Measurements from ENCODE around the gene FAM216A.
"Not testable (repeated sequence)": the region's sequence is repeated elsewhere in the genome, so short reads cannot be mapped to it uniquely, and the experiment has no call there.

Gene FAM216A

DNA sequence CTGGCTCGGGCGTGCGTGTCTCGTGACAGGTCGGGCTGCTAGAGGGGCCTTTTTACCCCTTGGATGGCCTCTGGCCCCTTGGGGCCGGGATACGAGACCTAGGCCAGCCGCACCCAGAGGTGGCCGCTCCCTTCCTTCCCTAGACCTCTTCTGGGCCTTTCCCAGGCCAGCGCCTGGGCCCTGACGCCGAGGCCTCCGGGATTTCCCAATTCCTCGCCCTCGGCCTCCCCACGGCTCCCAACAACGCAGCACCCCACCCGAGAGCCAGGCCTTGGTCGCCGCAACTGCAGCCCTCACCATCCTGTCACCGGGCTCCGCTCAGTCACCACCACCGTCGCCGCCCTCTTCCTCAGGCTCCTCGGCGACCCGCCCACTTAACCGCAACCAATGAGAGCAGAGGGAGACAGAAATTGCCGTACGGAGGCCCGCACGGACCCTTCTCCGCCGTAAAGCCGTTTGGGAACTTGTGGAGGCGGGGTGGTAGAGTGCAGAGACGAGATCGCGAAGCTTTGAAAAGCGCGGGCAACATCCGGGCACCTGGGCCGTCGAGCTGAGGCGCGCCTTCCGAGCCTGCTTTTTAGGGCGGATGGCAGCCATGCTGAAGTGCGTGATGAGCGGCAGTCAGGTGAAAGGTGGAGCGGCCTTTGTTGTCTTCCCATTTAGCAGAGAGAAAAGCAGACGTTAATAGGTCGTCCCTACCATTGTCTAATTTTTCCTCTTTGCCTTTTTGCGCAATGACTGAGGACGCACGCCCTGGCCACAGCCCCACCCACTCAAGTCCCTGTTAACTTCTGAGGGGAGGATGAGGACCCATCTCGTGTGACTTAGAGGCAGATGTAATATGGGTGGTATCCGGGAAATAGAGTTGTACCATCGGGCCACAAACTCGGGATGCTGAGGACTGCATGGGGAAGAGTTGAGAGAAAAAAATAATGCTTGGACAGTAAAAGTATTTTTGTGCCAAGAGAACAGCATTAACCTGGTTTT lies 33.4 kb downstream of the FAM216A start, which contains the start of the genes RAD9B and VPS29:
Gene RAD9B, plus strand, starts transcription at position 580 of the 987 bp plus-strand sequence. Its CDS starts 7 bp downstream, at position 587.
Gene VPS29, minus strand, starts transcription at position 360 of the 987 bp plus-strand sequence. Its CDS starts 60 bp downstream, at position 300.
- peak; percentile 99 for DNase-seq

DNA sequence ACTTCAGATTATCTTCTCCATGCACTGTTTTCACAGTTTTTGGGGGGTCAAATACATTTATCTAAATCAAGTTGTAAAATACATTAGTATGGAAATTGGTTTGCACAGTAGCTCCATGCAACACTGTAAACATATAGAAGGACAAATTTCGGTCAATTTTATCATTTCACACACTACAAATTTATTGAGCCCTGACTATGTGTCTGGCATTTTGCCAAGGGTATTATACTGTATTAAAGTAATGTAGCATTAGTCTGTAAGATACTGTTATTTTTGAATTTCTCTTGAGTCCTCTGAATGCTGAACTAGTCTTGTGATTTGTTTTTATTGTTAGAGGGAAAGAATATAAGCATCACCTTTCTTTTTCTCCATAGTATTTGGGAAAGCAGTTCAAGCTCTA lies 34.8 kb downstream of the FAM216A start:
- DNase-seq = no peak

DNA sequence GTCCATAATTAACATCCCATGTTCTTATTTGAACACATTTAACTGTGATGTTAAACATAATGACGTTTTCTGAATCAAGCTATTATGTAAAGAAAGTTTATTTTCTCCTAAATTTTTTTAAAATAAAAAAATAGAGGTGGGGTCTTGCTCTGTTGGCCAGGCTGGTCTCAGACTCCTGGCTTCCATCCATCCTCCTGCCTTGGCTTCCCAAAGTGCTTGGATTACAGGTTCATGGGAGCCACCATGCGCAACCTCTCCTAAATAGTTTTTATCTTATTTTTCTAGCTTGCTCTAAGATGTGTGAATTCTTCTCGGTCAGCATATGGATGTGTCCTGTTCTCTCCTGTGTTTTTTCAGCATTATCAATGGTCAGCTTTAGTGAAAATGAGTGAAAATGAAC lies 36.7 kb downstream of the FAM216A start:
- no peak for DNase-seq

- DNase-seq = no peak
Observed at GRCh38 chr12:110508071-110508586, 39.5 kb downstream of the FAM216A start.

DNA sequence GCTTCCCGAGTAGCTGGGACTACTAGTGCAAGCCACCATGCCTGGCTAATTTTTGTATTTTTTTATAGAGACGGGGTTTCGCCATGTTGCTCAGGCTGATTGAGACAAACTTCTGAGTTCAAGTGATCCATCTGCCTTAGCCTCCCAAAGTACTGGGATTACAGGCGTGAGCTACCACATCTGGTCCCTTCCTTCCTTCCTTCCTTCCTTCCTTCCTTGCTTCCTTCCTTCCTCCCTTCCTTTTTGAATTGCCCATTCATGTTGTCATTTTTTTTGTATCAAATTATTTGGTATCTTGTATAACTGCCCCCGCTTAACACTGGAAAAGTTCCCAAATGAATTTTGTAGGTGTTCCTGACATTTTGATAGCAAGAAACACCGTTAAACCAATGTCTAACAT lies 45.2 kb downstream of the FAM216A start:
- no peak for DNase-seq

GRCh38 chr12:110514363-110514762 lies 45.7 kb downstream of the FAM216A start:
- DNase-seq = no peak

DNA sequence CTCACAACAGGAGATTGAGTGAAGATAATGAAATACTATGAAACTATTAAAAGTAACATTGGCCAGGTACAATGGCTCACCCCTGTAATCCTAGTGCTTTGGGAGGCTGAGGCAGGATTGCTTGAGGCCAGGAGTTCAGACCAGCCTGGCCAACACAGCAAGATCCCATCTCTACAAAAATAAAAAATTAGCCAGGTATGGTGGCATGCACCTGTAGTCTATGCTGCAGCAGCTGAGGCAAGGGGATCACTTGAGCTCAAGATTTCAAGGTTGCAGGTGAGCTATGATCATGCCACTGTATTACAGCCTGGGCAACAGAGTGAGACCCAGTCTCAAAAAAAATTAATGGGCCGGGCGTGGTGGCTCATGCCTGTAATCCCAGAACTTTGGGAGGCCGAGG lies 48.4 kb downstream of the FAM216A start:
- no peak for DNase-seq

DNA sequence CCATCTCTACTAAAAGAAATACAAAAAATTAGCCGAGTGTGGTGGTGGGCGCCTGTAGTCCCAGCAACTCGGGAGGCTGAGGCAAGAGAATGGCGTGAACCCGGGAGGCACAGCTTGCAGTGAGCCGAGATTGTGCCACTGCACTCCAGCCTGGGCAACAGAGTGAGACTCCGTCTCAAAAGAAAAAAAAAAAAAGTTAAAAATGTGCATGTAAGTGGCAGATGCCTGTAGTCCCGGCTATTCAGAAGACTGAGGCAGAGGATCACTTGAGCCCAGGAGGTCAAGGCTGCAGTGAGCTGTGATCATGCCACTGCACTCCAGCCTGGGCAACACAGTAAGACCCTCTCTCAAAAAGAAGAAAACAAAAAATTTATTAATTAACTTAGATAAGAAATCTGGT lies 49.4 kb downstream of the FAM216A start:
- DNase-seq = not testable (repeated sequence)

DNA sequence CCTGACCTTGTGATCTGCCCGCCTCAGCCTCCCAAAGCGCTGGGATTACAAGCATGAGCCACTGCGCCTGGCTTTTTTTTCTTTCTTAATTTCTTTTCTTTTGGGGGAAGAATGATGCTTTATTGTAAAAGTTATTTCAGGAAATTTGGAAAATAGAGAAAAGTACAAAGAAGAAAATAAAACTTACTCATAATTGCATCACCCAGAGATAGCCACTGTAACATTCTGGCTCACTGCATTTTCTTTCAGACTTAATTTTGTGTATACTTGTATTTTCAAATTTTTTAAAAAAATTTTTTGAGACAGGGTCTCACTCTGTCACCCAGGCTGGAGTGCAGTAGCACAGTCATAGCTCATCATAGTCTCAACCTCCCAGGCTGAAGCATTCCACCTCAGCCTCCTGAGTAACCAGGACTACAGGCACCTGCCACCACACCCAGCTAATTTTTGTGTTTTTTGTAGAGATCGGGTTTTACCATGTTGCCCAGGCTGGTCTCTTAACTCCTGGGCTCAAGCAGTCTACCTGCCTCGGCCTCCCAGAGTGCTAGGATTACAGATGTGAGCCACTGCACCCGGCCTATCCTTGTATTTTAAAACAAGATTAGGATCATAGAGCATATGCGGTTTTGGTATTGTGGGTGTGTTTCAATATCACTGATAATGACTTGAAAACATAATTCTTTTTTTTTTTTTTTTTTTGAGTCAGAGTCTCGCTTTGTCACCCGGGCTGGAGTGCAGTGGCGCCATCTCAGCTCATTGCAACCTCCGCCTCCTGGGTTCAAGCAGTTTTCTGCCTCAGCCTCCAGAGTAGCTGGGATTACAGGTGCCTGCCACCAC lies 52.4 kb downstream of the FAM216A start:
- DNase-seq = not testable (repeated sequence)

DNA sequence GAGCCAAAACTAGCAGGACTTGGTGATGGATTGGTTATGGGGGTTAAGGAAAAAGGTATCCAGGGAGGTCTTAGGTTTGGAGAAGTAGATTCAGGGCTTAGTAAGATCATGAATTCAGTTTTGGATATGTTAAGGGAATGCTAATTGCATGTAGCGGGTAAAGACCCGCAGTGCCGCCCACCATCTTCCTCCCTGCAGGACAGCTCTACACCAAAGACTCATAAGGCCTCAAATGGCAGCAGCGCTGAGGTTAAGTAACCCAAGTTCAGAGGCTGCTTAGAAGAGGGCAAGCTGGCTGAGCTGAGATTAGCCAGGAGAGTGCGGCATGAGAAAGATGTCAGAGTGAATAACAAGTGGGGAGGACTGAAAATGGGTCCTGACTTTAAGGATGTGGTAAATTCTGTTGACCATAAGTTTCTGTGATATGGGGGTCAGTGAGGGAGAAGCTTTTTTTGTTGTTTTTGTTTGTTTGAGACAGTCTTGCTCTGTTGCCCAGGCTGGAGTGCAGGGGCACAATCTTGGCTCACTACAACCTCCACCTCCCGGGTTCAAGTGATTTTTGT lies 59.7 kb downstream of the FAM216A start:
- no peak for DNase-seq

DNA sequence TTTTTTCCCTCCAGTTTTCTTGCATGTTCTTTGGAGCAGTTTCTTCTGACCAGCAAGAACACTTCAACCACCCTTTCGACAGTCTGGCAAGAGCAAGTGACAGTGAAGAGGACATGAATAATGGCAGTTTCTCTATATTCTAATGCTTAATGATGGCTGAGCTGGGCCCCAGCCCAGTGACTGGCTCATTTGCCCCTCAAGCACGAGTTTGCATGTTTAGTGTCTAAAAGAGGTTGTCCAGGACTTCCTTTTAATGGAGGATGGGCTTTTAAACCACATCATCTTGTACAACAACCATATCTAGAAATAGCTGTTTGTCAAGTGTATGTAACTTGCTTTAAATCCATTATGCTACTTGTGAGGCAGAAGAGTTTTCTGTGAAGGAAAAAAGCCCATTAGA lies 61.9 kb downstream of the FAM216A start:
- no peak for DNase-seq

DNA sequence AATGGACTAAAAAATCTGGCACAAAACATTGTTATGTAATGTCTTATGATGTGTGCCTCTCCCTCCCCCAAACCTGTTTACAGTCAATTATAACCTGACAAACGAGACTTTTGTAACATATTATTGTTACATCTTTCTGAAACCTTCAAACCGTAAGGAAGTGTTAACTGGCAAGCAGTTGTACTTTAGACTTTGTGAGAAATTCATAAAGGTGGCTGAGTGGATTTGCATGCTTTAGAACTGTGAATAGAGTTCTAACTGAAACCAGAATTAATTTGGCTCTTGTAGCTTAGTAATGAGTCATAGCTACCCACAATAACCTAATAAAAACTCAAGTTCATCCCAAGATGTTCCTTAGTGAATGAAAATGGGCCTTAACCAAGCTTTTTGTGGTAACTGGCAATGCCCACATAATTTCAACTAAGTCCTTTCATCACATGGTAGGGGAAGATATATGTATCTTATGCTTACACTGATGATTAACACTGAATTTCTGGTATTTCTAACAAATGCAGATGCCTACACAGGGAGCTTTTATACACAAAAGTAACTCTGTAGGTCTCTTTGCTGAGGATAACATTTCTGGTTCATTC lies 63.2 kb downstream of the FAM216A start:
- no peak for DNase-seq

- DNase-seq = no peak
Observed at GRCh38 chr12:110532644-110533043, 64.0 kb downstream of the FAM216A start.

GRCh38 chr12:110533607-110534006 lies 65.0 kb downstream of the FAM216A start:
- no peak for DNase-seq

GRCh38 chr12:110534811-110535210 lies 66.2 kb downstream of the FAM216A start:
- DNase-seq = no peak

GRCh38 chr12:110536834-110537604 lies 68.4 kb downstream of the FAM216A start:
- no peak for DNase-seq

- no peak for DNase-seq
Observed at GRCh38 chr12:110537605-110538409, 69.2 kb downstream of the FAM216A start.

- DNase-seq = no peak
Observed at GRCh38 chr12:110538869-110539622, 70.4 kb downstream of the FAM216A start.

Data from right hindlimb (tissue), 1 donor.